Measurements from ENCODE around the gene MTAP. TPM values are rescaled to one million over a fixed set of nuclear protein-coding genes. Genes with fewer than 3 reads are reported as not detected.

The MTAP gene
- total RNA-seq, 6 experiments from 2014 or later = 40.7 to 65.2 (median 52.0) TPM

DNA sequence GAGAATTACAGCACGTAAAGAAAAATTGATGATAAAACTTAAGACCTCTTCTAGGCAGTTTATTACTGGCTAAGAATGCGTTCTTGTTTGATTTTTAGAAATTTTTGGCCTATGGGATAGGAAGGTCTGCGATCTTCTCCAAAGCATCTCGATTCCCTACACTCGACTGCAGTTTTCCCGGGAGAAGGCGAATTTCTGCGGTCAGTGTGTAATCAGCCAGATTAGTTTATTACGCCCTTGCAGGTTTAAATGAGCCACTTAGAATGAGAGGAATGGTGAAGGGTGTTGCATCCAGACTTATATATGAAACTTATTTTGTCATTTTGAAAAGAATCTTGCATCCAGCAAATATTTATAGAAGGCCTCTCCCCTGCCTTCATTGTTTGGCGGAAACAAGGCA, 1.2 kb downstream of the MTAP start:
- no peak for DNase-seq

DNA sequence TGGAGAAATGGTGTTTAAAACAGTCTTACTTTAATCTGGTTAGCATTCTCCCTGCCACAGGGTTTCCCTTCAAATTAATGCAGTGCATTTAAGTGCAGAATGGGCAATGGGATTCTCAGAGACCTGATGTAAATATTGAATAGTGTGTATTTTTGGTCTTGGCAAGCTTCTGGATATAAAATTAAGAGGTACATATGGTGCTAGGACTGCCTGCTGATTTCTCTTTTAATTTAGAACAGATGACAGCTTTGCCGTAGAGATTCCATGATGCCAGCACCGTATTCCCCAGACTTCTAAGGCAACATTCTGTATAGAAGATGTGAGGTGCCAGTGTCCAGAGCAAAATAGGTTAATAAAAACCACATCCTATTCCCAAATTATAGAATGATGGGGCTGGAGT, 1.9 kb downstream of the MTAP start:
- Mint-ChIP-seq H3K4me3 (peak overlapping the region; percentile 99), H3K4me1 (ENCODE audit: low read depth) (peaks cover 63% of the 10 kb centered on the region), H3K36me3 (ENCODE audit: low read depth) (peaks cover 29% of the 10 kb centered on the region), H3K27ac (peak overlapping the region; percentile 91), H3K27me3 (ENCODE audit: insufficient read depth) (peaks cover 4% of the 10 kb centered on the region; the same call in 1 of the 2 replicates), H3K9me3 (no peaks in the 10 kb centered on the region)
- no peak for DNase-seq
- TF ChIP-seq CTCF (IDR thresholded peaks at IDR 0.05) = no peak

More for the DNA sequence above, 1.2 kb downstream of the MTAP start:
- peak overlapping the region; percentile 99 for H3K4me3 Mint-ChIP-seq
- TF ChIP-seq CTCF (IDR thresholded peaks at IDR 0.05) = no peak
- peaks cover 4% of the 10 kb centered on the region; the same call in 1 of the 2 replicates for H3K27me3 Mint-ChIP-seq (ENCODE audit: insufficient read depth)
- peaks cover 56% of the 10 kb centered on the region for H3K4me1 Mint-ChIP-seq (ENCODE audit: low read depth)
- H3K27ac Mint-ChIP-seq = peak overlapping the region; percentile 91
- H3K36me3 Mint-ChIP-seq (ENCODE audit: low read depth) = peaks cover 29% of the 10 kb centered on the region
- no peaks in the 10 kb centered on the region for H3K9me3 Mint-ChIP-seq

- no peaks in the 10 kb centered on the region for H3K9me3 Mint-ChIP-seq
- no peak for DNase-seq
- no peak for TF ChIP-seq CTCF (IDR thresholded peaks at IDR 0.05)
- H3K27me3 Mint-ChIP-seq (ENCODE audit: insufficient read depth) = peaks cover 4% of the 10 kb centered on the region; the same call in 1 of the 2 replicates
- peaks cover 29% of the 10 kb centered on the region for H3K36me3 Mint-ChIP-seq (ENCODE audit: low read depth)
- H3K4me3 Mint-ChIP-seq = peak overlapping the region; percentile 99
- peaks cover 66% of the 10 kb centered on the region for H3K4me1 Mint-ChIP-seq (ENCODE audit: low read depth)
- H3K27ac Mint-ChIP-seq = peak overlapping the region; percentile 63; the same call in 1 of the 2 replicates
Observed at GRCh38 chr9:21804791-21805190, 2.4 kb downstream of the MTAP start.

DNA sequence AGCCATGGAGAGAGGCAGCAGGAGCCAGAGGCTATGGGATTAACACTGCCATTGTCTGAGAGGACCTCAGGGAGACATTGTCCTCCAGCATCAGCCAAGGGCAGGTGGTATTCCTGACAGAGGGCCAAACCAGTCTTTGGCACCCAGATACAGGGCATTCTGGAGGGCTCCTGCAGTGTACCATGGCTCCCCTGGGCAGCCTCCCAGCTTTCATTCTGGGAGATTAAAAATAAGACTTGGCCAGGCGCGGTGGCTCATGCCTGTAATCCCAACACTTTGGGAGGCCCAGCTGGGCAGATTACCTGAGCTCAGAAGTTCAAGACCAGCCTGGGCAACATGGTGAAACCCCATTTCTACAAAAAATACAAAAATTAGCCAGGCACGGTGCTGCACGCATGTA, 4.2 kb downstream of the MTAP start:
- no peak overlapping the region for H3K4me3 Mint-ChIP-seq
- H3K27ac Mint-ChIP-seq = 0 out of 2 replicates have a peak overlapping the region, but pooled peaks have one; percentile 20
- DNase-seq = no peak
- H3K4me1 Mint-ChIP-seq (ENCODE audit: low read depth) = peaks cover 75% of the 10 kb centered on the region
- no peaks in the 10 kb centered on the region for H3K9me3 Mint-ChIP-seq
- peaks cover 4% of the 10 kb centered on the region for H3K27me3 Mint-ChIP-seq (ENCODE audit: insufficient read depth)
- TF ChIP-seq CTCF (IDR thresholded peaks at IDR 0.05) = no peak
- peaks cover 32% of the 10 kb centered on the region for H3K36me3 Mint-ChIP-seq (ENCODE audit: low read depth)

GRCh38 chr9:21810388-21810787, 8.0 kb downstream of the MTAP start:
- peaks cover 13% of the 10 kb centered on the region for H3K36me3 Mint-ChIP-seq (ENCODE audit: low read depth)
- H3K27ac Mint-ChIP-seq = peak overlapping the region; percentile 80
- H3K27me3 Mint-ChIP-seq (ENCODE audit: insufficient read depth) = no peaks in the 10 kb centered on the region; the same call in 1 of the 2 replicates
- DNase-seq = no peak
- no peaks in the 10 kb centered on the region for H3K9me3 Mint-ChIP-seq
- H3K4me1 Mint-ChIP-seq (ENCODE audit: low read depth) = peaks cover 83% of the 10 kb centered on the region
- H3K4me3 Mint-ChIP-seq = no peak overlapping the region
- no peak for TF ChIP-seq CTCF (IDR thresholded peaks at IDR 0.05)

Data from HFFc6 (cell line).